GM19397 (cell line): Measurements from ENCODE around the gene DLX6.

ENCODE experiments used
- ATAC-seq: cut with Tn5 transposase; IDR thresholded peaks from one replicate; pipeline ENCODE4 v1.9.1; 2021; ENCODE audit warnings: mild to moderate bottlenecking, moderate library complexity; ENCODE audit not compliant: unreplicated experiment

Gene DLX6

GRCh38 chr7:97005183-97006054, at the start of gene DLX6:
Gene DLX6, plus strand, starts transcription at chr7:97005553. Its CDS starts 425 bp downstream, at chr7:97005978.
- no peak for ATAC-seq

GRCh38 chr7:96959135-96959534, 46.2 kb upstream of the DLX6 start:
- no peak for ATAC-seq

GRCh38 chr7:96962221-96962885, 43.0 kb upstream of the DLX6 start:
- no peak for ATAC-seq

- ATAC-seq: no peak
These were observed 36.4 kb upstream of the DLX6 start for GRCh38 chr7:96968981-96969380.

- ATAC-seq: no peak
These were observed 34.6 kb upstream of the DLX6 start for GRCh38 chr7:96970739-96971138.

GRCh38 chr7:96973986-96974385, 31.4 kb upstream of the DLX6 start:
- ATAC-seq: no peak

- ATAC-seq: no peak
These were observed 29.2 kb upstream of the DLX6 start for GRCh38 chr7:96976106-96976505.

GRCh38 chr7:96977445-96977844, 27.9 kb upstream of the DLX6 start:
- ATAC-seq: no peak

GRCh38 chr7:96979551-96980276, 25.6 kb upstream of the DLX6 start:
- no peak for ATAC-seq

- ATAC-seq: no peak
These were observed 22.8 kb upstream of the DLX6 start for GRCh38 chr7:96982586-96982985.

GRCh38 chr7:96985992-96986391, 19.4 kb upstream of the DLX6 start:
- no peak for ATAC-seq

- no peak for ATAC-seq
These were observed 18.5 kb upstream of the DLX6 start for GRCh38 chr7:96986901-96987300.

- ATAC-seq: no peak
These were observed 17.6 kb upstream of the DLX6 start for GRCh38 chr7:96987719-96988118.

GRCh38 chr7:96989241-96989858, 16.0 kb upstream of the DLX6 start:
- no peak for ATAC-seq

GRCh38 chr7:96989859-96990317, 15.5 kb upstream of the DLX6 start:
- ATAC-seq: no peak

- no peak for ATAC-seq
These were observed 13.7 kb upstream of the DLX6 start for GRCh38 chr7:96991546-96992191.

- ATAC-seq: no peak
These were observed 13.0 kb upstream of the DLX6 start for GRCh38 chr7:96992192-96993005.

- no peak for ATAC-seq
These were observed 12.1 kb upstream of the DLX6 start for GRCh38 chr7:96993094-96993865.

GRCh38 chr7:96993980-96994379, 11.4 kb upstream of the DLX6 start:
- no peak for ATAC-seq
